HK-2 (cell line): ENCODE measurements around the gene DCC.
"Not testable (repeated sequence)": the region's sequence is repeated elsewhere in the genome, so short reads cannot be mapped to it uniquely, and the experiment has no call there.

Source experiments
- DNase-seq: peaks from one replicate; pipeline ENCODE4 v3.0.0-alpha.2; 2018; ENCODE audit not compliant: unreplicated experiment

The DCC gene

GRCh38 chr18:53385889-53386288 is 1045.9 kb downstream of the DCC start:
- no peak for DNase-seq

- no peak for DNase-seq
Observed at GRCh38 chr18:53387581-53387980, 1047.6 kb downstream of the DCC start.

- DNase-seq, result no peak
Observed at GRCh38 chr18:53402670-53403069, 1062.7 kb downstream of the DCC start.

GRCh38 chr18:53408271-53408670 is 1068.3 kb downstream of the DCC start:
- no peak for DNase-seq

- no peak for DNase-seq
Observed at GRCh38 chr18:53411511-53411910, 1071.5 kb downstream of the DCC start.

GRCh38 chr18:53417003-53417402 is 1077.0 kb downstream of the DCC start:
- no peak for DNase-seq

- DNase-seq, result no peak
Observed at GRCh38 chr18:53421869-53422268, 1081.9 kb downstream of the DCC start.

GRCh38 chr18:53422896-53423295 is 1082.9 kb downstream of the DCC start:
- no peak for DNase-seq

- no peak for DNase-seq
Observed at GRCh38 chr18:53426666-53427184, 1086.7 kb downstream of the DCC start.

GRCh38 chr18:53441761-53442414 is 1101.9 kb downstream of the DCC start:
- DNase-seq, result no peak

GRCh38 chr18:53442415-53442783 is 1102.4 kb downstream of the DCC start:
- DNase-seq, result no peak

GRCh38 chr18:53443336-53443735 is 1103.3 kb downstream of the DCC start:
- DNase-seq, result no peak

- DNase-seq, result no peak
Observed at GRCh38 chr18:53443831-53444230, 1103.8 kb downstream of the DCC start.

- DNase-seq, result no peak
Observed at GRCh38 chr18:53451902-53452301, 1111.9 kb downstream of the DCC start.

GRCh38 chr18:53457068-53457467 is 1117.1 kb downstream of the DCC start:
- DNase-seq, result no peak

GRCh38 chr18:53458268-53458667 is 1118.3 kb downstream of the DCC start:
- no peak for DNase-seq

GRCh38 chr18:53458944-53459580 is 1119.1 kb downstream of the DCC start:
- DNase-seq, result no peak

GRCh38 chr18:53467756-53468155 is 1127.8 kb downstream of the DCC start:
- no peak for DNase-seq

- not testable (repeated sequence) for DNase-seq
Observed at GRCh38 chr18:53468173-53468572, 1128.2 kb downstream of the DCC start.

- DNase-seq, result no peak
Observed at GRCh38 chr18:53472546-53472945, 1132.5 kb downstream of the DCC start.

- no peak for DNase-seq
Observed at GRCh38 chr18:53478155-53478554, 1138.2 kb downstream of the DCC start.

GRCh38 chr18:53486296-53486695 is 1146.3 kb downstream of the DCC start:
- no peak for DNase-seq

GRCh38 chr18:53489266-53489665 is 1149.3 kb downstream of the DCC start:
- DNase-seq, result no peak

- no peak for DNase-seq
Observed at GRCh38 chr18:53490019-53490418, 1150.0 kb downstream of the DCC start.
